ENCODE results near the gene TBCD.

GRCh38 chr17:82726427-82726826 is 25.4 kb upstream of the TBCD start:
- TF ChIP-seq CTCF (IDR thresholded peaks at IDR 0.05) (no peak), POLR2A (IDR thresholded peaks at IDR 0.05) (no peak), POLR2AphosphoS5 (IDR thresholded peaks at IDR 0.05) (no peak)

All from breast epithelium (tissue), 3 donors.